Measurements from ENCODE around the gene RICTOR.
A peak's percentile ranks its signal among the peaks of the same experiment; 100 is the strongest.

The RICTOR gene

DNA sequence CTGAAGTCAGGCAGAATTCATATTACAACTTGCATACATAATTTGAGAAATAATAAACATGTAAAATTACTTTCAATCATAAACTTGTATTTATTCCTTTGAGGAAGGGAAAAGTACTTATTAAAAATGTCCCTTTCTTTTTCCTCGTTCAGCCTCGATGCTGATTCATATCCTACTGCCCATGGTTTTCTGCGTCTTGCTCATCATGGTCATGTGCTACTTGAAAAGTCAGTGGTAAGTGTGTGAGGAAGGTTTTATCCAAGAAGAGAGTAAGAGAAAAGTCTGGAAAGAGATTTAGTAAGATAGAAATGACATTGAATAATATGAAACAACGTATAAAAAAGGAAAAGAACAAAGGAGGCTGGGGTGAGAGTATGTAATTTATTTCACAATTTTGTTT is 142.5 kb downstream of the RICTOR start:
- TF ChIP-seq GLIS3 (CRISPR knock-in tag; IDR thresholded peaks at IDR 0.05), result no peak
- TF ChIP-seq BACH2 (CRISPR knock-in tag; IDR thresholded peaks at IDR 0.05; ENCODE audit: borderline replicate concordance), result no peak
- no peak for TF ChIP-seq ZNF70 (CRISPR knock-in tag; IDR thresholded peaks at IDR 0.05)
- TF ChIP-seq TOX (CRISPR knock-in tag; IDR thresholded peaks at IDR 0.05; ENCODE audit: borderline replicate concordance), result no peak
- no peak for TF ChIP-seq OSR1 (CRISPR knock-in tag; IDR thresholded peaks at IDR 0.05)
- no peak for TF ChIP-seq SNAI2 (CRISPR knock-in tag; IDR thresholded peaks at IDR 0.05)
- ATAC-seq, result no peak

- ATAC-seq, result no peak
These were observed 144.4 kb downstream of the RICTOR start for GRCh38 chr5:38929838-38930237.

DNA sequence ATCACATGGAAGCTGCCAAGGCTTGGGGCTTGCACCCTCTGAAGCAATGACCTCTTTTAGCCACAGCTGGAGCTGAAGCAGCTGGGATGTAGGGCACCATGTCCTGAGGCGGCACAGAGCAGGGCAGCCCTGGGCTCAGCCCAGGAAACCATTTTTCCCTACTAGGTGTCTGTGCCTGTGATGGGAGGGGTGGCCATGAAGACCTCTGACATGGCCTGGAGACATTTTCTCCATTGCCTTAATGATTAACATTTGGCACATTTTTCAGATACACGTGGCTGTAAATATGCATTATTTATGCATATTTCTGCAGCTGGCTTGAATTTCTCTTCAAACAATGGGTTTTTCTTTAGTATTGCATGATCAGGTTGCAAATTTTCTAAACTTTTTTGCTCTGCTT is 146.7 kb downstream of the RICTOR start:
- TF ChIP-seq, protein P1, sequence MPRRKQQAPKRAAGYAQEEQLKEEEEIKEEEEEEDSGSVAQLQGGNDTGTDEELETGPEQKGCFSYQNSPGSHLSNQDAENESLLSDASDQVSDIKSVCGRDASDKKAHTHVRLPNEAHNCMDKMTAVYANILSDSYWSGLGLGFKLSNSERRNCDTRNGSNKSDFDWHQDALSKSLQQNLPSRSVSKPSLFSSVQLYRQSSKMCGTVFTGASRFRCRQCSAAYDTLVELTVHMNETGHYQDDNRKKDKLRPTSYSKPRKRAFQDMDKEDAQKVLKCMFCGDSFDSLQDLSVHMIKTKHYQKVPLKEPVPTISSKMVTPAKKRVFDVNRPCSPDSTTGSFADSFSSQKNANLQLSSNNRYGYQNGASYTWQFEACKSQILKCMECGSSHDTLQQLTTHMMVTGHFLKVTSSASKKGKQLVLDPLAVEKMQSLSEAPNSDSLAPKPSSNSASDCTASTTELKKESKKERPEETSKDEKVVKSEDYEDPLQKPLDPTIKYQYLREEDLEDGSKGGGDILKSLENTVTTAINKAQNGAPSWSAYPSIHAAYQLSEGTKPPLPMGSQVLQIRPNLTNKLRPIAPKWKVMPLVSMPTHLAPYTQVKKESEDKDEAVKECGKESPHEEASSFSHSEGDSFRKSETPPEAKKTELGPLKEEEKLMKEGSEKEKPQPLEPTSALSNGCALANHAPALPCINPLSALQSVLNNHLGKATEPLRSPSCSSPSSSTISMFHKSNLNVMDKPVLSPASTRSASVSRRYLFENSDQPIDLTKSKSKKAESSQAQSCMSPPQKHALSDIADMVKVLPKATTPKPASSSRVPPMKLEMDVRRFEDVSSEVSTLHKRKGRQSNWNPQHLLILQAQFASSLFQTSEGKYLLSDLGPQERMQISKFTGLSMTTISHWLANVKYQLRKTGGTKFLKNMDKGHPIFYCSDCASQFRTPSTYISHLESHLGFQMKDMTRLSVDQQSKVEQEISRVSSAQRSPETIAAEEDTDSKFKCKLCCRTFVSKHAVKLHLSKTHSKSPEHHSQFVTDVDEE (CRISPR knock-in tag; IDR thresholded peaks at IDR 0.05), result no peak
- TF ChIP-seq ZNF565 (CRISPR knock-in tag; conservative IDR thresholded peaks at IDR 0.05; ENCODE audit: low read depth) (no peak), POU6F1 (CRISPR knock-in tag; IDR thresholded peaks at IDR 0.05; ENCODE audit: borderline replicate concordance, low read depth) (no peak), ZNF8 (CRISPR knock-in tag; IDR thresholded peaks at IDR 0.05) (no peak), GLIS3 (CRISPR knock-in tag; IDR thresholded peaks at IDR 0.05) (no peak), PPARA (CRISPR knock-in tag; IDR thresholded peaks at IDR 0.05; ENCODE audit: borderline replicate concordance) (no peak), ISL1 (CRISPR knock-in tag; IDR thresholded peaks at IDR 0.05) (no peak), ARNTL (CRISPR knock-in tag; IDR thresholded peaks at IDR 0.05; ENCODE audit: borderline replicate concordance, low read depth) (no peak), RARB (CRISPR knock-in tag; IDR thresholded peaks at IDR 0.05) (no peak), SNAI2 (CRISPR knock-in tag; IDR thresholded peaks at IDR 0.05) (no peak), OSR1 (CRISPR knock-in tag; IDR thresholded peaks at IDR 0.05) (no peak), TCF4 (CRISPR knock-in tag; IDR thresholded peaks at IDR 0.05; ENCODE audit: borderline replicate concordance) (no peak), TOX (CRISPR knock-in tag; IDR thresholded peaks at IDR 0.05; ENCODE audit: borderline replicate concordance) (no peak)
- ATAC-seq, result no peak

More at GRCh38 chr5:38929838-38930237, 144.4 kb downstream of the RICTOR start:
- TF ChIP-seq CSDC2 (CRISPR knock-in tag; IDR thresholded peaks at IDR 0.05), result no peak
- no peak for TF ChIP-seq TOX (CRISPR knock-in tag; IDR thresholded peaks at IDR 0.05; ENCODE audit: borderline replicate concordance)
- no peak for TF ChIP-seq ZNF70 (CRISPR knock-in tag; IDR thresholded peaks at IDR 0.05)
- TF ChIP-seq ARNTL (CRISPR knock-in tag; IDR thresholded peaks at IDR 0.05; ENCODE audit: borderline replicate concordance, low read depth), result no peak
- no peak for TF ChIP-seq PPARA (CRISPR knock-in tag; IDR thresholded peaks at IDR 0.05; ENCODE audit: borderline replicate concordance)
- no peak for TF ChIP-seq ZNF565 (CRISPR knock-in tag; conservative IDR thresholded peaks at IDR 0.05; ENCODE audit: low read depth)
- no peak for TF ChIP-seq BACH2 (CRISPR knock-in tag; IDR thresholded peaks at IDR 0.05; ENCODE audit: borderline replicate concordance)
- no peak for TF ChIP-seq ESRRG (CRISPR knock-in tag; IDR thresholded peaks at IDR 0.05)
- no peak for TF ChIP-seq TCF4 (CRISPR knock-in tag; IDR thresholded peaks at IDR 0.05; ENCODE audit: borderline replicate concordance)
- TF ChIP-seq, protein P2, sequence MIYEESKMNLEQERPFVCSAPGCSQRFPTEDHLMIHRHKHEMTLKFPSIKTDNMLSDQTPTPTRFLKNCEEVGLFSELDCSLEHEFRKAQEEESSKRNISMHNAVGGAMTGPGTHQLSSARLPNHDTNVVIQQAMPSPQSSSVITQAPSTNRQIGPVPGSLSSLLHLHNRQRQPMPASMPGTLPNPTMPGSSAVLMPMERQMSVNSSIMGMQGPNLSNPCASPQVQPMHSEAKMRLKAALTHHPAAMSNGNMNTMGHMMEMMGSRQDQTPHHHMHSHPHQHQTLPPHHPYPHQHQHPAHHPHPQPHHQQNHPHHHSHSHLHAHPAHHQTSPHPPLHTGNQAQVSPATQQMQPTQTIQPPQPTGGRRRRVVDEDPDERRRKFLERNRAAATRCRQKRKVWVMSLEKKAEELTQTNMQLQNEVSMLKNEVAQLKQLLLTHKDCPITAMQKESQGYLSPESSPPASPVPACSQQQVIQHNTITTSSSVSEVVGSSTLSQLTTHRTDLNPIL (CRISPR knock-in tag; IDR thresholded peaks at IDR 0.05; ENCODE audit: low read depth), result no peak

DNA sequence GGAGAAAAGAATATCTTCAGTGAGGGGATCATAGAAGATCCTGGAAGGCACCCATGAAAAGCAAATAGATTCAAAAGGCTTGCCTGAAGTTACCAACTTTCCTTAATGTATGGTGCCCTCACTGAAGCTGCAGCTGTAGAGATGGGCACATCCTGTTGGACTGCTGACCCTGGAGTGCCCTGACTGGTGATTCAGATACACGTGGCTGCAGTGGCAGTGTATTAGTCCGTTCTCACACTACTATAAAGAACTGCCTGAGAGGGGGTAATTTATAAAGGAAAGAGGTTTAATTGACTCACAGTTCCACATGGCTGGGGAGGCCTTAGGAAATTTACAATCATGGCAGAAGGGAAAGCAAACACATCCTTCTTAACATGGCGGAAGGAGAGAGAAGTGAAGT is 148.1 kb downstream of the RICTOR start:
- ATAC-seq, result peak; percentile 38; the same call in 2 of the 3 replicates
- TF ChIP-seq PPARA (CRISPR knock-in tag; IDR thresholded peaks at IDR 0.05; ENCODE audit: borderline replicate concordance), result no peak
- TF ChIP-seq GLIS3 (CRISPR knock-in tag; IDR thresholded peaks at IDR 0.05), result no peak
- TF ChIP-seq CSRNP3 (CRISPR knock-in tag; IDR thresholded peaks at IDR 0.05), result no peak
- no peak for TF ChIP-seq ZNF8 (CRISPR knock-in tag; IDR thresholded peaks at IDR 0.05)
- TF ChIP-seq TOX (CRISPR knock-in tag; IDR thresholded peaks at IDR 0.05; ENCODE audit: borderline replicate concordance), result no peak
- no peak for TF ChIP-seq BACH2 (CRISPR knock-in tag; IDR thresholded peaks at IDR 0.05; ENCODE audit: borderline replicate concordance)
- TF ChIP-seq RARB (CRISPR knock-in tag; IDR thresholded peaks at IDR 0.05), result no peak
- no peak for TF ChIP-seq ARNTL (CRISPR knock-in tag; IDR thresholded peaks at IDR 0.05; ENCODE audit: borderline replicate concordance, low read depth)
- TF ChIP-seq ESRRG (CRISPR knock-in tag; IDR thresholded peaks at IDR 0.05), result no peak
- no peak for TF ChIP-seq CSDC2 (CRISPR knock-in tag; IDR thresholded peaks at IDR 0.05)
- TF ChIP-seq ZNF70 (CRISPR knock-in tag; IDR thresholded peaks at IDR 0.05), result no peak
- no peak for TF ChIP-seq ZFP3 (CRISPR knock-in tag; IDR thresholded peaks at IDR 0.05)
- no peak for TF ChIP-seq TCF4 (CRISPR knock-in tag; IDR thresholded peaks at IDR 0.05; ENCODE audit: borderline replicate concordance)
- no peak for TF ChIP-seq PATZ1 (CRISPR knock-in tag; IDR thresholded peaks at IDR 0.05; ENCODE audit: borderline replicate concordance)
- no peak for TF ChIP-seq ZFP30 (CRISPR knock-in tag; IDR thresholded peaks at IDR 0.05)

Measured in SK-N-SH treated with all-trans-retinoic acid at 6 μM for 48 hours (cell line).